Activated CD4-positive, alpha-beta memory T cell treated with anti-CD3 and anti-CD28 coated beads for 36 hours (primary cell): ENCODE results near the gene PRR14L. TPM values are rescaled to one million over a fixed set of nuclear protein-coding genes. Genes with fewer than 3 reads are reported as not detected.
"Not testable (repeated sequence)": the region's sequence is repeated elsewhere in the genome, so short reads cannot be mapped to it uniquely, and the experiment has no call there.

Source experiments
- CTCF ChIA-PET: fragments of 350-600 bp; sonication (Branson Sonifier 250); formaldehyde crosslinking; loops from one replicate; lab custom pipeline; 2021; ENCODE audit warnings: antibody characterized with exemption, inconsistent platforms; lab: Charles Lee
- POLR2A ChIA-PET: fragments of 350-600 bp; sonication (Branson Sonifier 250); formaldehyde crosslinking; loops from one replicate; lab custom pipeline; 2021; ENCODE audit warnings: antibody characterized with exemption; lab: Charles Lee
- DNase-seq: peaks from one replicate; pipeline ENCODE4 v3.0.0-alpha.2; 2020
- H3K27ac Mint-ChIP-seq: one replicate; pipeline ENCODE4 v1.8.0; 2021; ENCODE audit warnings: mixed read lengths
- H3K27me3 Mint-ChIP-seq: one replicate; pipeline ENCODE4 v1.8.0; 2021; ENCODE audit warnings: mixed read lengths
- H3K36me3 Mint-ChIP-seq: one replicate; pipeline ENCODE4 v1.8.0; 2021; ENCODE audit warnings: mixed read lengths
- H3K4me1 Mint-ChIP-seq: one replicate; pipeline ENCODE4 v1.8.0; 2021; ENCODE audit warnings: low read depth, mixed read lengths
- H3K4me3 Mint-ChIP-seq: one replicate; pipeline ENCODE4 v1.8.0; 2021; ENCODE audit warnings: mild to moderate bottlenecking, mixed read lengths
- H3K9me3 Mint-ChIP-seq: one replicate; pipeline ENCODE4 v1.8.0; 2021; ENCODE audit warnings: mixed read lengths
- intact Hi-C: fragments of 100-400 bp; cut with micrococcal nuclease; formaldehyde crosslinking; loops from one replicate; pipeline ENCODE4 v1.15.1; 2023
- total RNA-seq, 2 experiments: library from RNA; stranded (reverse); gene quantifications; one replicate each; pipeline ENCODE4 v1.2.3, GENCODE V29; 2021

Gene PRR14L
- total RNA-seq, 2 experiments from 2014 or later, result 41.3 to 45.2 TPM

DNA sequence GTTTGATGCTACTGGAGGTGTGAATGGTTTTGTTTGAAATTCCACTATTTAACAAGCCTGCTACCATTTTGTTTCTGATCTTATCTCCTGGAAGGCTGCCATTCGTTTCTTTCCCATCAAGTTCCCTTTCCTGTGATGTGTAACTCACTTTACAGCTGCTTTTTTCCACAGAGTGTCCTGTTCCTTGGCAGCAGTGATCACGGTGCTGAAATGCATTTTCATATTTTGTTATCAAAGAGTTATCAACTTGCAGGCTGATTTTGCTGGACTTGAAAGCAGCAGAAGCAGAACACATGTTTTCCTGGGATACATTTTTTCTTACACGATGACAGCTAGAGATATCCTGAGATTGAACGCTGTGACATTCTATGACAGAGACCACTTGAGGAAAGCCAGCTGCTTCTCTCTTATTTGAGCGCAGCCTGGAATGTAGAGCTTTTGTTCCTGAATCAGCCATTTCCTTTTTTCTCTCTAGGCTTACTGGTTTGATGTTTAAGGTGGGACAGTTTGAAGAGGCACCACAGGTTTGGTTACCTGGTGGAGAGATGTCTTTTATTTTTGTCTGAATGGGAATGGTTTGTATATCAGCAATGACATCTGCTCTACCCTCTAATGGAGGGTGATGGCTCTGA lies 34.7 kb downstream of the PRR14L start:
- peaks cover 50% of the 10 kb centered on the region for H3K36me3 Mint-ChIP-seq
- H3K27ac Mint-ChIP-seq, result no peak overlapping the region
- H3K4me3 Mint-ChIP-seq, result no peak overlapping the region
- no peak for DNase-seq
- H3K9me3 Mint-ChIP-seq, result no peaks in the 10 kb centered on the region
- H3K4me1 Mint-ChIP-seq, result no peaks in the 10 kb centered on the region
- intact Hi-C loops, result no loop called here
- CTCF ChIA-PET, result no interaction called here
- POLR2A ChIA-PET, result no interaction called here
- H3K27me3 Mint-ChIP-seq, result no peaks in the 10 kb centered on the region

DNA sequence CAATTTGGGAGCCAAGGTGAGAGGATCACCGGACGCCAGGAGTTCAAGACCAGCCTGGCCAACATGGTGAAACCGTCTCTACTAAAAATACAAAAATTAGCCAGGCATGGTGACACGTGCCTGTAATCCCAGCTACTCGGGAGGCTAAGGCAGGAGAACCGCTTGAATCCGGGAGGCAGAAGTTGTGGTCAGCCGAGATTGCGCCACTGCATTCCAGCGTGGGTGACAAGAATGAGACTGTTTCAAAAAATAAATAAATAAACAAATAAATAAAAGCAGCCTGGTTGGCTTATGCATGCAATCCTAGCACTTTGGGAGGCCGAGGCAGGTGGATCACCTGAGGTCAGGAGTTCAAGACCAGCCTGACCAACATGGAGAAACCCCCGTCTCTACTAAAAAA lies 38.7 kb downstream of the PRR14L start:
- peaks cover 39% of the 10 kb centered on the region for H3K36me3 Mint-ChIP-seq
- H3K4me3 Mint-ChIP-seq, intact Hi-C loops, H3K4me1 Mint-ChIP-seq, H3K27me3 Mint-ChIP-seq, DNase-seq, CTCF ChIA-PET, POLR2A ChIA-PET, H3K27ac Mint-ChIP-seq, H3K9me3 Mint-ChIP-seq: not testable (repeated sequence)

DNA sequence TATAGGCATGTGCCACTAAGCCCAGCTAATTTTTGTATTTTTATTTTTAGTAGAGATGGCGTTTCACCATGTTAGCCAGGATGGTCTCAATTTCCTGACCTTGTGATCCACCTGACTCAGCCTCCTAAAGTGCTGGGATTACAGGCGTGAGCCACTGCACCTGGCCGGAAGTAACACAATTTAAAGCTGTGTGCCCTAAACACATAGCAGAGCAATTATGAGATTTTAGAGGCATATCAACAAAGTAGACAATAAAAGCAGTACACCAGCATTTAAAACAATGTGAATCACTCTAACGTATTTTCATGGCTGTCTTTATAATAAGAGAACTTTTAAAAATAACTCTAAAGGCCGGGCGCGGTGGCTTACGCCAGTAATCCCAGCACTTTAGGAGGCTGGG lies 42.4 kb downstream of the PRR14L start:
- POLR2A ChIA-PET, result no interaction called here

DNA sequence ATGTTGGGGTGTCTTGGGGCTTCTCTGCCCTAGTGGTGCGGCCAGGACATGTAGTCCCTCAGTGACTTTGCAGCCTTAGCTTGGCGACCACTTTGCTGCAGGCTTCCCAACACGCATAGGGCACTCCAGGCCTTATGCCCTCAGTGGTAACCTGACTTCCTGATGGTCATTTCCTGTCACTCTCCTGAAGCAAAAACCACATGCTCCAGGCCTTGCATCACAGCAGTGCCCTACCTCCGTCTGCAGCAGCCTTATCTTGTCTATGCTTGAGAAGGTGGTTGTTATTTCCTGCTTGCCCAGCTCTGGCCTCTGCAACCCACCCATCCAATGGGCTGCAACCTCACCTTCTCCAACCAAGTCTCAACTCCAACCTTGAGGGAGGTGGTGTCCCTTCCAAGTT lies 54.5 kb downstream of the PRR14L start:
- no peaks in the 10 kb centered on the region for H3K27me3 Mint-ChIP-seq
- ChIA-PET POLR2A (no interaction called here), CTCF (interaction anchor here (1.4 kb wide), 1 partner anchor 29 kb away, joined by 8 read pairs; no protein-coding TSS in a partner anchor)
- intact Hi-C loops, result no loop called here
- no peaks in the 10 kb centered on the region for H3K9me3 Mint-ChIP-seq
- H3K4me3 Mint-ChIP-seq, result no peak overlapping the region
- no peak for DNase-seq
- H3K36me3 Mint-ChIP-seq, result peaks cover 34% of the 10 kb centered on the region
- peak overlapping the region; percentile 47 for H3K27ac Mint-ChIP-seq
- H3K4me1 Mint-ChIP-seq, result peaks cover 20% of the 10 kb centered on the region

More for the DNA sequence above, 42.4 kb downstream of the PRR14L start:
- no peak overlapping the region for H3K27ac Mint-ChIP-seq
- H3K4me3 Mint-ChIP-seq, result no peak overlapping the region
- H3K36me3 Mint-ChIP-seq, result peaks cover 27% of the 10 kb centered on the region
- intact Hi-C loops, result no loop called here
- no peak for DNase-seq
- H3K27me3 Mint-ChIP-seq, result no peaks in the 10 kb centered on the region
- no peaks in the 10 kb centered on the region for H3K9me3 Mint-ChIP-seq
- CTCF ChIA-PET, result interaction anchor here (0.5 kb wide), 1 partner anchor 24 kb away, joined by 3 read pairs; no protein-coding TSS in a partner anchor
- H3K4me1 Mint-ChIP-seq, result no peaks in the 10 kb centered on the region

DNA sequence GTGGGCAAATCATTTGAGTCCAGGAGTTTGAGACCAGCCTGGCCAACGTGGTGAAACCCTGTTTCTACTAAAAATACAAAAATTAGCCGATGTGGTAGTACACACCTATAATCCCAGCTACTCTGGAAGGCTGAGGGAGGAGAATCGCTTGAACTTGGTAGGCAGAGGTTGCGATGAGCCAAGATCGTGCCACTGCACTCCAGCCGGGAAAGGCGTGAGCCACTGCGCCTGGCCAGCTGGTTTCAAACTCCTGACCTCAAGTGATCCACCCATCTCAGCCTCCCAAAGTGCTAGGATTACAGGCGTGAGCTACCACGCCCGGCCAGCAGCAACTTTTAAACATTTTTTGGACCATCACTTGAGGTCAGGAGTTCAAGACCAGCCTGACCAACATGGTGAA lies 55.9 kb downstream of the PRR14L start:
- H3K9me3 Mint-ChIP-seq, DNase-seq, H3K27ac Mint-ChIP-seq, H3K4me3 Mint-ChIP-seq, H3K27me3 Mint-ChIP-seq, POLR2A ChIA-PET, intact Hi-C loops, CTCF ChIA-PET: not testable (repeated sequence)
- H3K36me3 Mint-ChIP-seq, result peaks cover 33% of the 10 kb centered on the region
- H3K4me1 Mint-ChIP-seq, result peaks cover 20% of the 10 kb centered on the region

DNA sequence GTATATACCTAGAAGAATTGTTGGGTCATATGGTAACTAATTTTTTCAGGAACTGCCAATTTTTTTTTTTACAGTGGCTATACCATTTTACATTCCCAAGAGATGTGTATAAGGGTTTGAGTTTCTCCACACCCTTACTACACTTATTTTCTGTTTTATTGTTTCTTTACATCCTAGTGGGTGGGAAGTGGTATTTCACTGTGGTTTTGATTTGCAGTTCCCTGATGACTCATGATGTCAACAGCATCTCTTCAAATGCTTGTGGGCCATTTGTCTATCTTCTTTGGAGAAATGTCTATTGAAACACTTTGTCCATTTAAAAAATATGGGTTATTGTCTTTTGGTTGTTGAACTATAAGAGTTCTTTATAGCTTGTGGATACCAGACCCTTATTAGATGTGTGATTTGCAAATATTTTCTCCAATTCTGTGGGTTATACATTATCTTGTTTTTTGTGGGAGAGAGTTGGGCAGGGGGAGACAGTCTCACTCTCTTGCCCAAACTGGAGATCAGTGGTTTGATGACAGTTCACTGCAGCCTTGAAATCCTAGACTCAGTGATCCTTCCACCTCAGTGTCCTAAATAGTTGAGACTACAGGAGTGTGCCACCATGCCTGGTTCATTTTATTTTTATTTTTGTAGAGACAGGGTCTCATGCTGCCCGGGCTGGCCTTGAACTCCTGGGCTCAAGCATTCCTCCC lies 57.6 kb downstream of the PRR14L start:
- Mint-ChIP-seq H3K27ac (peak overlapping the region; percentile 60), H3K4me3 (no peak overlapping the region), H3K27me3 (no peaks in the 10 kb centered on the region), H3K4me1 (peaks cover 20% of the 10 kb centered on the region), H3K36me3 (peaks cover 36% of the 10 kb centered on the region), H3K9me3 (no peaks in the 10 kb centered on the region)
- POLR2A ChIA-PET, result no interaction called here
- CTCF ChIA-PET, result interaction anchor here (1.0 kb wide), 1 partner anchor 29 kb away, joined by 4 read pairs; no protein-coding TSS in a partner anchor
- intact Hi-C loops, result no loop called here
- DNase-seq, result no peak

DNA sequence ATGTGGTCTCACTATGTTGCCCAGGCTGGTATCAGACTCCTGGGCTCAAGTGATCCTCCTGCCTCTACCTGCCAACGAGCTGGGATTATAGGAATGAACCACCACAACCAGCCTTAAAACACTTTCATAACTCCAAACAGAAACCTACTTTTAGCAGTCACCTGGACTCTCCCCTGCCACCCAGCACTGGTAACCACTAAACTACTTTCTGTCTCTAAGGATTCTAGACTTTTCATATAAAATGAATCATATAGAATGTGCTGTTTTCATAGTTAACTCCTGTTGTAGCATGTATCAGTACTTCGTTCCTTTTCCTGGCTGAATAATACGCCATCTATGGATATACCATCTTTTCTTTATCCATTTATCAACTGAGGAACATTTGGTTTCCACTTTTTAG lies 58.5 kb downstream of the PRR14L start:
- no peaks in the 10 kb centered on the region for H3K27me3 Mint-ChIP-seq
- intact Hi-C loops, result no loop called here
- POLR2A ChIA-PET, result interaction anchor here (0.6 to 1.2 kb wide), 2 partner anchors 29 to 105 kb away, joined by 3 read pairs; partner anchors contain the start of gene PISD

DNA sequence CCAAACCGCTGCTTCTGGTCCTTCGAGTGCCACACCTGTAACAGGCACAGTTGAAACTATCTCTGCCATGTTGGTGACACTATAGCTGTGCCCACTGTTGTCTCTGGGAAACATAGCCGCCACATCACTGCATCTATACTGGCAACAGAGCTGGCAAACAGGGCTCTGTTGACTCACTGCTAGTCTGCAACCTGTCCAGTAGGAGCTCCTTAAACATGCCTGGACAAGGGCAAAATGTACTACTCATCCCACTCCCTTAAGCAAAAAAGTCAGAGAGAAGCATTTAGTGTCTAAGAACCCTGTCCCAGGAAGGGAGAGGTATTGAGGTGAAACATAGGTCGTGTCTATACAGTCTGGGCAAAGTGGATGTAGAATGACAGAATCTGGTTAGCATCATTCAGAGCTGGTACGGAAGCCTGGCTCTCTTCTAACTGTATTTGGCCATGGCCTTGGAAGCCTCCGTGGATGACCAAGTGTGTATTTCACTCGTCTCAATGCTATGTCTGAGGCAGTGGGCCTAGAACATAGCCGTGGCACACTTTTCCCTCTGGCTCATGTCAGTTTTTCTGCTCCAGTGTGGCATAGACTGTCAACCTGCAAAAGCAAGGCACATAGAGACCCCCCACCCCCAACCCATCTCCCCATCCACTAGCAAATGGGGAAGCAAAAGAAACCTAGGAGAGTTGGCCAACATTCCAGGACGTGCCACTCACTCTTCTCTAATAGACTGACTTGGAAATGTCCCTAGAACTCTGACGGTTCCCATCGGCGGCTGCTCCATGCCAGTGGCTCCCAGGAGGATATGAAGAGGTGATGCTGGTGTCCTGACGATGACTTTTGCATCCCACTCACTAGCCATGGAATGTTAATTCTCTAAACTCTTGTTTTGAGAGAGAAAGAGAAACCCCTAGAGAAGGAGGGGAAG lies 66.5 kb downstream of the PRR14L start:
- Mint-ChIP-seq H3K9me3 (no peaks in the 10 kb centered on the region), H3K36me3 (peaks cover 20% of the 10 kb centered on the region), H3K27ac (peak overlapping the region; percentile 23), H3K4me1 (no peaks in the 10 kb centered on the region), H3K27me3 (no peaks in the 10 kb centered on the region), H3K4me3 (no peak overlapping the region)
- intact Hi-C loops, result no loop called here
- DNase-seq, result no peak
- ChIA-PET CTCF (interaction anchor here (2.2 to 2.5 kb wide), 2 partner anchors 15 to 18 kb away, joined by 9 read pairs; no protein-coding TSS in a partner anchor), POLR2A (no interaction called here)

More for the DNA sequence above, 58.5 kb downstream of the PRR14L start:
- H3K27ac Mint-ChIP-seq, result no peak overlapping the region
- no peak for DNase-seq
- peaks cover 37% of the 10 kb centered on the region for H3K36me3 Mint-ChIP-seq
- CTCF ChIA-PET, result no interaction called here
- H3K4me1 Mint-ChIP-seq, result peaks cover 20% of the 10 kb centered on the region
- H3K4me3 Mint-ChIP-seq, result no peak overlapping the region
- H3K9me3 Mint-ChIP-seq, result no peaks in the 10 kb centered on the region

DNA sequence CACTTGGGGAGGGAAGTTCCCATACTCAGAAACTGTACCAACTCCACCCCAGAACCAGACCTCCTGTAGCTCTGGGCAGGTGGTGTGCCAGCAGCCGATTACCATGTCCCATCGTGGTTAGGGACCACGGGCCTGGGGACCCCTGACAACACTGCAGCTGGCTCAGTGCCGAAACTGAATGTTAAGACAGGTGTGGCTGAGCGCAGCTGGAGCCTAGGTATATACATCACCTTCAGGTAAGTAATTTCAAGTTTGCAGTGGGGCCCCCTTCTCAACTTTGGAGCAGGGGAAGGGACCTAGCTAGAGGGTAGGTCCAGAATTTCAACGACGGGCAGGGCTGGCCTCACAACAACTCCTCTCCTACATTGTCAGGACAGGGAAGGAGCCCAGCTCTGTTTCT lies 67.2 kb downstream of the PRR14L start:
- Mint-ChIP-seq H3K36me3 (peaks cover 16% of the 10 kb centered on the region), H3K4me3 (no peak overlapping the region), H3K4me1 (peaks cover 2% of the 10 kb centered on the region), H3K27me3 (no peaks in the 10 kb centered on the region), H3K27ac (no peak overlapping the region), H3K9me3 (no peaks in the 10 kb centered on the region)
- ChIA-PET POLR2A (no interaction called here), CTCF (interaction anchor here (2.2 to 2.5 kb wide), 2 partner anchors 14 to 17 kb away, joined by 9 read pairs; no protein-coding TSS in a partner anchor)
- intact Hi-C loops, result no loop called here
- no peak for DNase-seq

DNA sequence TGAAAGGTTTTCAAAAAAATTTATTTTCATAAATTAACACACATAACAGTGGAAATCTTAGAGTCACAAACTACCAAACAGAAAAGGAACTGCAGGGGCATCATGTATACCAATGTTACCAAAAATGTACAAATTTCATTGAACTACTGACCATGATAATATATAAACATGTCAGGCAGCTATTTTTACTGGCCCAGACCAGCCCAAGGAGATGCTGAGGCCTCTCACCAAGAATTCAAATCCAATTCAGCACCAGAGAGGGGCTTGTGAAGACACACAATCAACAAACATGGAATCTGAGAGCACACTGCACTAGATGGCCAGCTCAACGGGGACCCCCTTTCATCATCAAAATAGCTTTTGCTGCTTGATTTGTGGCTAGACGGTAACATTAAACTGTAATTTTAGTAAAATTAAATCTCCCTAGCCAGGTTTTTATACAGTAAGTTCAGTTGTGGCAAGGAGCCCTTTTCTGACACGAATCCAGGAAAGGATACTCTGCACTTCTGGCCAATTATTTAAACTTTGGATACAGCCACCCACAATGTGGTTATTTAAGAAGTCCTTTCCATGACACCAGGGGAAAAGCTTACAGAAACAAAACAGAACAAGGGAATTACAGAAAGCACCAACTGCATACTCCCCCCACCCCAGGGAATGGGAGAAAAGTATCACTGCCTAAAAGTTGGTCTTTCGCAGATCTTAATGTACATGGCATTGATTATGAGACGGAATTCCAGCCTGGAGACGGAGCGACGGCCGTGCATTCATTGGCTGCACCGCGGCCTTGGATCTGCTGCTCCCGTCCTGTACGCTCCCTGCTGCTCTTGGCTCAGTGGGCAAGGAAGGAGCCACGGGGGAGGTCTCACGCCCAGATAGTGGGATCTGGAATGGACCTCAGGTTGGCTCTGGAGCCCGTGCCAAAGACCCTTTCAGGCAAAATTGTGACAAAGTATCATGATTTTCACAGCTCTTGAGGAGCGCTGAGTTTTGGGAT lies 68.3 kb downstream of the PRR14L start:
- no peaks in the 10 kb centered on the region for H3K9me3 Mint-ChIP-seq
- H3K4me3 Mint-ChIP-seq, result no peak overlapping the region
- ChIA-PET CTCF (interaction anchor here (1.2 to 2.5 kb wide), 4 partner anchors 13 to 289 kb away, joined by 4 to 11 read pairs (median 9); no protein-coding TSS in a partner anchor), POLR2A (no interaction called here)
- no peaks in the 10 kb centered on the region for H3K27me3 Mint-ChIP-seq
- no peak overlapping the region for H3K27ac Mint-ChIP-seq
- no peak for DNase-seq
- peaks cover 13% of the 10 kb centered on the region for H3K36me3 Mint-ChIP-seq
- intact Hi-C loops, result no loop called here
- H3K4me1 Mint-ChIP-seq, result peaks cover 6% of the 10 kb centered on the region

DNA sequence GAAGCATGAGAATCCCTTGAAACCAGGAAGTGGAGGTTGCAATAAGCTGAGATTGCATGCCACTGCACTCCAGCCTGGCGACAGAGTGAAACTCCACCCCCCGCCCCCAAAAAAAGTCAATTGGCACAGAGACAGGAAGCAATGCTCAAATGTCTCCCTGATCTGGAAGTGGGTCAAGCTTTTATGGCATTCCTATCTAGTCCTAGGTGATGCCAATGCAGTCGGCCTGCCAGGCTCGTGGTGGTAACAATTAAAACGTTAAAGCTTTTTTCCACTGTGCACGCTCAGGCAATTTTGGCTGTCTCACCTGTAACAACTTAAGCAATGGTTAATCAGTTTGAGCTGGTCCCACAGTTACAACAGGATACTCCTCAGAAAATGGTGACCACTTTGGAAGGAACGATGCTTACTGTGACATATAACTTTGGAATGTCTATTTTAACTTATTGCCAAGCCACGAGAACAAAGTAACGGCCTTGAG lies 69.0 kb downstream of the PRR14L start:
- H3K27me3 Mint-ChIP-seq, result no peaks in the 10 kb centered on the region
- intact Hi-C loops, result no loop called here
- no peak overlapping the region for H3K4me3 Mint-ChIP-seq
- no peak overlapping the region for H3K27ac Mint-ChIP-seq
- H3K4me1 Mint-ChIP-seq, result peaks cover 13% of the 10 kb centered on the region
- DNase-seq, result no peak
- H3K9me3 Mint-ChIP-seq, result no peaks in the 10 kb centered on the region
- POLR2A ChIA-PET, result no interaction called here
- peaks cover 11% of the 10 kb centered on the region for H3K36me3 Mint-ChIP-seq
- CTCF ChIA-PET, result interaction anchor here (0.8 to 2.5 kb wide), 4 partner anchors 13 to 289 kb away, joined by 4 to 11 read pairs (median 6); no protein-coding TSS in a partner anchor
